HUDEP-2 (cell line): ENCODE data around the gene ATP6V1B1.

ENCODE experiments used
- DNase-seq, 76 experiments: peaks; one replicate each; lab custom pipeline; 2025; ENCODE audit not compliant: unreplicated experiment in 76 of 76; lab: John Stamatoyannopoulos, UW

The ATP6V1B1 gene

GRCh38 chr2:70964596-70965386 lies 29.1 kb downstream of the ATP6V1B1 start:
- peak in 64 of 76 experiments; percentile 14 to 77 (median 52) for DNase-seq

- DNase-seq: no peak
Observed at GRCh38 chr2:70965506-70965905, 29.8 kb downstream of the ATP6V1B1 start.

- no peak for DNase-seq
Observed at GRCh38 chr2:70966681-70967080, 31.0 kb downstream of the ATP6V1B1 start.

GRCh38 chr2:70967189-70967588 lies 31.5 kb downstream of the ATP6V1B1 start:
- DNase-seq: no peak

- DNase-seq: no peak
Observed at GRCh38 chr2:70974592-70974991, 38.9 kb downstream of the ATP6V1B1 start.

GRCh38 chr2:70975237-70975636 lies 39.5 kb downstream of the ATP6V1B1 start:
- peak in 3 of 76 experiments; percentile 5 to 20 (median 9) for DNase-seq

- DNase-seq: peak in 1 of 76 experiments; percentile 23
Observed at GRCh38 chr2:70977605-70978205, 42.0 kb downstream of the ATP6V1B1 start.

- DNase-seq: peak in 32 of 76 experiments; percentile 6 to 58 (median 28)
Observed at GRCh38 chr2:70978341-70979179, 42.9 kb downstream of the ATP6V1B1 start, which contains the start of gene ANKRD53. ANKRD53 (plus strand) TSS chr2:70978630; CDS start chr2:70978646, 16 bp downstream.

GRCh38 chr2:70979180-70979488 lies 43.4 kb downstream of the ATP6V1B1 start:
- no peak for DNase-seq

- DNase-seq: peak in 1 of 76 experiments; percentile 14
Observed at GRCh38 chr2:70979626-70980025, 43.9 kb downstream of the ATP6V1B1 start.

- no peak for DNase-seq
Observed at GRCh38 chr2:70981421-70981820, 45.7 kb downstream of the ATP6V1B1 start.

- DNase-seq: no peak
Observed at GRCh38 chr2:70981866-70982810, 46.4 kb downstream of the ATP6V1B1 start.

- DNase-seq: no peak
Observed at GRCh38 chr2:70982971-70983370, 47.3 kb downstream of the ATP6V1B1 start.

- no peak for DNase-seq
Observed at GRCh38 chr2:70983506-70984227, 48.0 kb downstream of the ATP6V1B1 start.

- no peak for DNase-seq
Observed at GRCh38 chr2:70984228-70984575, 48.5 kb downstream of the ATP6V1B1 start.

- peak in 70 of 76 experiments; percentile 9 to 79 (median 51) for DNase-seq
Observed at GRCh38 chr2:70984576-70985282, 49.0 kb downstream of the ATP6V1B1 start.

GRCh38 chr2:70985283-70985688 lies 49.6 kb downstream of the ATP6V1B1 start:
- no peak for DNase-seq

- DNase-seq: no peak
Observed at GRCh38 chr2:70985956-70986355, 50.3 kb downstream of the ATP6V1B1 start.
